MCF 10A (cell line): ENCODE data around the gene IGSF10. TPM values are rescaled to one million over a fixed set of nuclear protein-coding genes. Genes with fewer than 3 reads are reported as not detected.

Source experiments
- BruUV-seq: library from RNA; stranded (reverse); fragments of 400-500 nt; replicated peaks from 2 replicates; lab custom pipeline; 2021; lab: Mats Ljungman, UMichigan
- CTCF ChIA-PET: fragments of 300-600 bp; sonication (Branson Sonifier 250); formaldehyde crosslinking; extraction: SDS; loops from one replicate; lab custom pipeline; 2021; ENCODE audit warnings: antibody characterized with exemption, inconsistent platforms; lab: Yijun Ruan, JAX
- POLR2A ChIA-PET: fragments of 300-600, 350-650 bp; sonication (Branson Sonifier 250); formaldehyde crosslinking; extraction: SDS; loops from one replicate; lab custom pipeline; 2020; ENCODE audit warnings: antibody characterized with exemption, inconsistent platforms; lab: Yijun Ruan, JAX
- DNase-seq: peaks from one replicate; pipeline ENCODE4 v3.0.0-alpha.2; 2018; ENCODE audit not compliant: unreplicated experiment
- H3K27ac Mint-ChIP-seq: one replicate; pipeline ENCODE4 v1.8.0; 2022; ENCODE audit warnings: mild to moderate bottlenecking, low read depth, mixed read lengths; ENCODE audit not compliant: unreplicated experiment
- H3K27me3 Mint-ChIP-seq: one replicate; pipeline ENCODE4 v1.8.0; 2022; ENCODE audit warnings: mixed read lengths; ENCODE audit not compliant: insufficient read depth, unreplicated experiment
- H3K36me3 Mint-ChIP-seq: one replicate; pipeline ENCODE4 v1.8.0; 2022; ENCODE audit warnings: mild to moderate bottlenecking, moderate library complexity, mixed read lengths; ENCODE audit not compliant: insufficient read depth, unreplicated experiment
- H3K4me1 Mint-ChIP-seq: one replicate; pipeline ENCODE4 v1.8.0; 2022; ENCODE audit warnings: mixed read lengths; ENCODE audit not compliant: insufficient read depth, unreplicated experiment
- H3K4me3 Mint-ChIP-seq: one replicate; pipeline ENCODE4 v1.8.0; 2022; ENCODE audit warnings: mild to moderate bottlenecking, moderate library complexity, mixed read lengths; ENCODE audit not compliant: unreplicated experiment
- H3K9me3 Mint-ChIP-seq: one replicate; pipeline ENCODE4 v1.8.0; 2022; ENCODE audit warnings: mixed read lengths; ENCODE audit not compliant: unreplicated experiment
- intact Hi-C: fragments of 100-400 bp; cut with micrococcal nuclease; formaldehyde crosslinking; loops from 2 replicates; pipeline ENCODE4 v1.14.1; 2022
- total RNA-seq: library from RNA; stranded (reverse); gene quantifications from 2 replicates; pipeline ENCODE4 v1.2.3, GENCODE V29; 2022
- TF ChIP-seq, protein P1 (sequence below): fragments of 200-600 bp; IDR thresholded peaks from one replicate; pipeline ENCODE4 v1.8.0; 2022; ENCODE audit warnings: antibody characterized with exemption, mild to moderate bottlenecking; ENCODE audit not compliant: unreplicated experiment

IGSF10 gene
- total RNA-seq, 1 experiment from 2014 or later = not detected

GRCh38 chr3:151439652-151440125, 21.2 kb downstream of the IGSF10 start:
- POLR2A ChIA-PET = interaction anchor here (0.6 to 1.9 kb wide), 4 partner anchors 8 to 401 kb away, joined by 3 to 5 read pairs (median 4); no protein-coding TSS in a partner anchor
- CTCF ChIA-PET = interaction anchor here (0.5 to 6.3 kb wide), 20 partner anchors 10 to 1083 kb away, joined by 3 to 74 read pairs (median 5); partner anchors contain the start of gene IGSF10
- Mint-ChIP-seq H3K4me1 (no peaks in the 10 kb centered on the region), H3K4me3 (no peak overlapping the region), H3K27ac (no peak overlapping the region), H3K27me3 (no peaks in the 10 kb centered on the region), H3K36me3 (no peaks in the 10 kb centered on the region), H3K9me3 (no peaks in the 10 kb centered on the region)
- DNase-seq = peak; percentile 67
- TF ChIP-seq, protein P1, sequence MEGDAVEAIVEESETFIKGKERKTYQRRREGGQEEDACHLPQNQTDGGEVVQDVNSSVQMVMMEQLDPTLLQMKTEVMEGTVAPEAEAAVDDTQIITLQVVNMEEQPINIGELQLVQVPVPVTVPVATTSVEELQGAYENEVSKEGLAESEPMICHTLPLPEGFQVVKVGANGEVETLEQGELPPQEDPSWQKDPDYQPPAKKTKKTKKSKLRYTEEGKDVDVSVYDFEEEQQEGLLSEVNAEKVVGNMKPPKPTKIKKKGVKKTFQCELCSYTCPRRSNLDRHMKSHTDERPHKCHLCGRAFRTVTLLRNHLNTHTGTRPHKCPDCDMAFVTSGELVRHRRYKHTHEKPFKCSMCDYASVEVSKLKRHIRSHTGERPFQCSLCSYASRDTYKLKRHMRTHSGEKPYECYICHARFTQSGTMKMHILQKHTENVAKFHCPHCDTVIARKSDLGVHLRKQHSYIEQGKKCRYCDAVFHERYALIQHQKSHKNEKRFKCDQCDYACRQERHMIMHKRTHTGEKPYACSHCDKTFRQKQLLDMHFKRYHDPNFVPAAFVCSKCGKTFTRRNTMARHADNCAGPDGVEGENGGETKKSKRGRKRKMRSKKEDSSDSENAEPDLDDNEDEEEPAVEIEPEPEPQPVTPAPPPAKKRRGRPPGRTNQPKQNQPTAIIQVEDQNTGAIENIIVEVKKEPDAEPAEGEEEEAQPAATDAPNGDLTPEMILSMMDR = peak; percentile 42
- BruUV-seq = no TSS peak
- intact Hi-C loops = loop anchor here (1.0 to 5.0 kb wide), 6 partner anchors 149 to 1085 kb away; no protein-coding TSS in a partner anchor

DNA sequence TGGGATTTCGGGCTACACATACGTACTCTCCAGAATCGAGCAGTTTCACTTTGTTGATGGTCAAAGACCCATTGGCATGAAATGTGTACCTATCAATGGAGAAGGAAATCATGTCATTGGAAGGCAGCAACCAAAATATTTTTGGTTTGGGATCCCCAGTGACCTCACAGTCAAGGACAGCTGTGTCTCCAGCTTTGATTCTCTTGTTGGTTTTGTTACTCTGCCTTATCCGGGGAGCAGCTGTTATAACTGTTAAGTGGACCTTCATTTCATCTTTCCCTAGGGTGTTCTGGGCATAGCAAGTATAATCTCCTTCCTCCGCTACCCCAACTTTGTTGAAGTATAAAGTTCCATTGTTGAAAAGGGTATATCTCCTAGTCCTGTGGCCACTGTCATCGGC, 23.0 kb downstream of the IGSF10 start:
- no peaks in the 10 kb centered on the region for H3K27me3 Mint-ChIP-seq
- no peak overlapping the region for H3K27ac Mint-ChIP-seq
- no peak for DNase-seq
- H3K4me1 Mint-ChIP-seq = no peaks in the 10 kb centered on the region
- no TSS peak for BruUV-seq
- POLR2A ChIA-PET = no interaction called here
- no peaks in the 10 kb centered on the region for H3K9me3 Mint-ChIP-seq
- H3K36me3 Mint-ChIP-seq = no peaks in the 10 kb centered on the region
- TF ChIP-seq, protein P1 = no peak
- intact Hi-C loops = loop anchor here (5.0 kb wide), 1 partner anchor 211 kb away; no protein-coding TSS in a partner anchor
- CTCF ChIA-PET = interaction anchor here (0.7 to 6.3 kb wide), 12 partner anchors 9 to 482 kb away, joined by 3 to 74 read pairs (median 10); partner anchors contain the start of gene IGSF10
- H3K4me3 Mint-ChIP-seq = no peak overlapping the region

DNA sequence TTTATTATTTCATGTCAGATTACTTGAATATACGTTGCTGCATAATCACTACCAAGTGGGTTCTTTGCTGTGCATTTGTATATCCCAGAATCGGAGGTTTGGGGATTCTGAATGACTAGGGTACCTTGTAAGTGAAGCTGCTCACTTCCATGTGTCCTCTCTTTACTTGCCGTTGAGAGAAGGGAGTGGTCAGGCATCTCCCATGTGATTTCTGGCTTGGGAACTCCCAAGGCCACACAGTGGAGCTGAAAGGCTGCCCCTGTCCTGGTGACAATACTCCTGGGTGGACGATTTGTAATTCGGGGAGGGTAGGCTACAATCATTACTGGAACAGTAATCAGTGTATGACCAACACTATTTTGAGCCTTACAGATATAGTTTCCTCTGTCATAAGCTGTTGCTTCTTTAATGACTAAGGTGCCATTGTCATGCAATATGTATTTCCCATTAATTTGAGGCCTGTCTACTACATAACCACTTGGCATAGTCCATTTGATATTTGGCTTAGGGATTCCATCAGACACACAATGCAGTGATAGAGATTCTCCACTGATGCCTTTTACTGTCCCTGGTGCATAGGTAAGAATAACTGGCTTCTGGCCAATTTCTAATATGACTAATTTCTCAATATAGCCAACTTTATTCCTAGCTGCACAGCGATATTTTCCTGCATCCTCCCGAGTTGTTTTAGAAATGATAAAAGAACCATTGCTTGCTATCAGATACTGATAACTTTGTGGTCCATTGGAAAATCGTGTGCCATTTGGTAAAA, 24.0 kb downstream of the IGSF10 start:
- no peak for DNase-seq
- no peaks in the 10 kb centered on the region for H3K9me3 Mint-ChIP-seq
- ChIA-PET POLR2A (no interaction called here), CTCF (interaction anchor here (0.9 to 6.3 kb wide), 5 partner anchors 31 to 401 kb away, joined by 3 to 74 read pairs (median 3); no protein-coding TSS in a partner anchor)
- no peaks in the 10 kb centered on the region for H3K4me1 Mint-ChIP-seq
- TF ChIP-seq, protein P1 = no peak
- intact Hi-C loops = loop anchor here (5.0 kb wide), 1 partner anchor 210 kb away; no protein-coding TSS in a partner anchor
- no TSS peak for BruUV-seq
- H3K27ac Mint-ChIP-seq = no peak overlapping the region
- no peaks in the 10 kb centered on the region for H3K36me3 Mint-ChIP-seq
- no peak overlapping the region for H3K4me3 Mint-ChIP-seq
- no peaks in the 10 kb centered on the region for H3K27me3 Mint-ChIP-seq
